ENCODE results near the gene ZBTB20.

The ZBTB20 gene

DNA sequence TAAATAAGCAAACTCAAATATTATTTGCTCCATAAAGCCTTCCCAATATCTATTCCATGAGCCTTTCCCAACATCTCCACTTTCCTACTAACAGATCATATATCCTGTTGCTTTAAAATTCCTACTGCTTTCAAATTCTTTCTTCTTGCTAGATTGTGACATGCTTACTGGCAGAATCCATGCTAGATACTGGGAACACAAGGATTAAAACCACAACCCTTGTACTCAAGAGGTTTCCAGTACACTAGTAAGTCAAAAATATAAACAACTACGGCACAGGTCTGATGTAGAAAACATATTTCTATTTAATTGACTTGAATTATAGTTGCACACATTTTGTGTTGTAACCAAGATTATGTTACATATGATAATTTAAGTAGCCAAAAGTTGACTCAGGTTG, 275.0 kb downstream of the ZBTB20 start:
- peak; percentile 87 for DNase-seq (ENCODE audit: low read depth)

DNA sequence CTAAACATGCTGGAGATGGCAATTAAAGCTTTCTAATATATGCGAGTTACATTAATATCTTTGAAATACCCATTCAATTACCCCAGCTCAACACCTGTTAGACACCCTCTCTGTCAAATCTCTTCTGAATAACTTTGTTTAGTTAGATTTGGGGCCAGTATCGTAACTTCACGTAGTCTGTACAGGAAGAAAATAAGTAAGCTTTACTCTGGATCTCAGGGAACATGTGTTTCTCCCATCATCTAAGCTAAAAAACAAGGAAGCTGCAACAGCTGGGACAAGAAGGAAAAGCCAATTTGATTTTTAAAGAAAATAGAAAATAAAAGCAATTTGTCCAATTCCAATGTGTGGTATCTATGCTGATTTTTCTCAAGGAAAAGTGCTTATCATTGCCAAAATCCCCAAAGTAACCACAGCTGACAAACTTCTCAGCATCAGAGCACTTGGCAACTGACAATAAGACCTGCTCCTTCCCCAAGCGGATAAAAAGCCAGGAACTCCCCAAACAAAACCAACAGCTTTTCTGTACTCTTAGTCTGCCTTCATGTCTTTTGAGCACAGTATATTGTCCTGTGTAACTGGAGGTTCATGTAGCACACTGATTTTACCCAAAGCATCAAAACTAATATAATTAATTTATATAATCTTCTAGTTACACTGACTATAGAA, 279.1 kb downstream of the ZBTB20 start:
- DNase-seq (ENCODE audit: low read depth): no peak

DNA sequence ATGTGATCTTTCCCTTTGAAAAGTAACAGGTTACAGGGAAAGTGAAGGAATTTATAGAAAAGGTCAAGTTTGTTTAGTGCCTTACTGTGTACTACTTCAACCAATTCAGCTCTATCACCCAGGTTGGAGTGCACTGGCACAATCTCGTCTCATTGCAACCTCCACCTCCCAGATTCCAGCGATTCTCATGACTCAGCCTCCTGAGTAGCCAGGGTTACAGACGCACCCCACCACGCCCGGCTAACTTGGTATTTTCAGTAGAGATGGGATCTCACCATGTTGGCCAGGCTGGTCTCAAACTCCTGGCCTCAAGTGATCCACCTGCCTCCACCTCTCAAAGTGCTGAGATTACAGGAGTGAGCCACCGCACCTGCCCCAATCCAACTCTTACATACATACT, 279.7 kb downstream of the ZBTB20 start:
- no peak for DNase-seq (ENCODE audit: low read depth)

DNA sequence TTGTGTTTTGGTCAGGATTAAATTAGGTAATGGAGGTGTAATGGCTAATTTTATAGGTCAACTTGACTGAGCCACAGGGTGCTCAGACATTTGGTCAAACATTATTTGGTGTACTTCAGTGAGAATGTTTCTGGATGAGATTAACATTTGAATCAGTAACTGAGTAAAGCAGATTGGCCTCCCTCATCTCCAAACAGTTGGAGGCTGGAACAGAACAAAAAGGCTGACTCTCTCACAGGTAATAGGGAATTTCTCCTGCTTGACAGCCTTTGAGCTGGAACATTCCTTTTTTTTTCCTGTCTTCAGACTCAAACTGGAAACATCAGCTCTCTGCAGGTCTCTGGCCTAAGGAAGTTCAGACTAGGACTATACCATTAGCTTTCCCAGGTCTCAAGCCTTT, 280.7 kb downstream of the ZBTB20 start:
- DNase-seq (ENCODE audit: low read depth): no peak

DNA sequence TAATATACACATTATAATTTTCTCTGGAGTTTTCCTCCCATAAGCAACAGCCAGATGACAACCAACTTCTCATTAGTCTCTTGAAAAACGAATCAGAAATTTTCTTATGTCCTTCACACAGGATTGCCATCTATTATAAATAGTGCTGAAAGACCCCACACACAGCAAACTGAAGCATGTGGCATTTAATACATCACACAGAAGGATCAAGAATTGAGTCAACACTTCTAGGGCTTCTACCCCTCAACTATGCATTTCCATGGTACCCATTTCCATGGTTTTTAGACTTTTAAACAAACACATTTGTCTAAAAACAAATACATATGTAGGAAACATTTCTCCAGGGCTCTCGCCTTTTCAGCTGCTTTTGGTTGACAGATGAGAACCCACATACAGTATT, 282.1 kb downstream of the ZBTB20 start:
- DNase-seq (ENCODE audit: low read depth): no peak

DNA sequence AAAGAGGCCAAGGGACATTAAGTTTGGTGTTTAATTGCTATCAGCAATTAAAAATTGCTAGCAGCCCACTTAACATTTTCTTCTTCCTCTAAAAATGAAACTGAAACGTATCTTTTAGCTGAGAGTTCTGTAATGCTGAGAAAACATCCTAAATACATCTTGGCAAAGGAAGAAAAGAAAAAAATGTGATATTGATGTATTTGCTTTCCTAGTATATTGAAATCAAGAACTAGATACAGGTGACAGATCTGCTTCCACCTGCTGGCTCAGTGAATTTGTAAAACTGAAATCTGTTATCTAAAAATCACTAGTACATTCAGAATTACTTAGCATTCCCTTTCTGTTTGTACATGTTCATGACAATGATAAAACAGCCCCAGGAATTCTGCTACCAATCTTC, 283.2 kb downstream of the ZBTB20 start:
- DNase-seq (ENCODE audit: low read depth): no peak

DNA sequence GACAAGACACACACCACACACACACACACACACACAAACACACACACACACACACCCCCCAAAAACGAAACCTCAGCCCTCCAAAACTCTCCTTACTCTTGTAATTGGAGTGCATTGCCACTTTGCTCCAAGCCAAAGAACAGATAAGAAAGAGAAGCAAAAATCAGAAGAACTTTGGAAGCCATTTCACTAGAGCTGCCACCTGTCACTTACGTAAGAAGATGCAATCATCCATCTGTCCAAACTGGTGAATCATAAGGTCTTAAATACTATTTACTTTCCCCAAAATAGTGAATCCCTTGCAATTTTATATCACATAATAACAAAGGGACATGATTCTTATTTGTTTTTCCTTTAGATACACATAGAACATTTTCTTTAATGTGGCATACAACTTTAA, 285.4 kb downstream of the ZBTB20 start:
- DNase-seq (ENCODE audit: low read depth): no peak

DNA sequence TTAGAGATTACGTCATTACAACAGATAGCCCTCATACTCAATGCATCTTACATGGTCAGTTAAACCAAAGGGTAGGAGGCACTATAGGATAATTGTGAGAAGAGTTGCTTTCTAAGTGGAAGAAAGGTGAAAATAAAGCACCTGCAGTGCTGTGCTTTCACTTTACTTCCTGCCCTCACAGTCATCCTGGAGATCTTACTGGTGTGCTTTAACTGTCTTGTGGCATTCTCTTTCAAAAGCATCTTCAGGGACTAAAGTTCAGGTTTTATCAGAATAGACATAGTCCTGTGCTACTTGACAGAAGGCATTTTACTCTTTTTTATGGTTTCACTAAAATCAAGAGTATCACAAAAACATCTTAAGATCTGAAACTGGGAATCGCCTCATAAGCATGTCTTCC, 286.6 kb downstream of the ZBTB20 start:
- no peak for DNase-seq (ENCODE audit: low read depth)

DNA sequence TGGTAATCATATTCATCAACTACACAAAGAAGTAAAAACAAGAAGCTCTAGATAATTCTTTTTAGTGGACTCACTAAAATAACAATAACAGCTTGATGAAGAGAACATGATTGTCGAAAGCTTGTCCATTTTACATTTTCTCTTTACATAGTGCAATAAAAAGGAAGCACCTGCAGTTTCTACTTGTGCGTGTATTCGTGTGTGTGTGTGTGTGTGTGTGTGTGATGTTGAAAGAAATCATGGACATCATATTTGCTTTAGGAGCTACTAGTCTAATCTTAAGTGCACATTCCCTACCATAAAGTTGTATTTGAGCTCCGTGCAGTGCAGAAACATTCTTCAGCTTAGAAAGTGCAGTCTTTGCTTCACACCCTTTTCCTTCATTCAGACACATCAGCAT, 288.8 kb downstream of the ZBTB20 start:
- no peak for DNase-seq (ENCODE audit: low read depth)

DNA sequence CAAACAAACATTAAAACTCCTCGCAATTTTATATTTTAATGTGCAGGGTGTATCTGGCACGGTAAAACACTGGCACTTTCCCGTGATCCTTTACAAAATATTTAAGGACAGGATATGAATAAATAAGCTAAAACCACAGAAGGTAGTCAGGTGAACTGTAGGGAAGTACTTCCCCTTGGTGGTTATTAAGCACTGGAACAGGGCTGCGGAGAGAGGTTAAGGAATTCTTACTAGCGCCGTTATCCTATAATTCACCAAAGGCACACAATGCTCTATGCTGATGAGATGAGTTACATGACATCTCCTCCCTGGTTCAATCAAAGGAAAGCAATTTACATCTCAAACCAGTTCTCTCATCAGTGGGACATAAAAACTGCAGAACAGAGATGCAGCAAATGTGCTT, 289.8 kb downstream of the ZBTB20 start:
- no peak for DNase-seq (ENCODE audit: low read depth)

DNA sequence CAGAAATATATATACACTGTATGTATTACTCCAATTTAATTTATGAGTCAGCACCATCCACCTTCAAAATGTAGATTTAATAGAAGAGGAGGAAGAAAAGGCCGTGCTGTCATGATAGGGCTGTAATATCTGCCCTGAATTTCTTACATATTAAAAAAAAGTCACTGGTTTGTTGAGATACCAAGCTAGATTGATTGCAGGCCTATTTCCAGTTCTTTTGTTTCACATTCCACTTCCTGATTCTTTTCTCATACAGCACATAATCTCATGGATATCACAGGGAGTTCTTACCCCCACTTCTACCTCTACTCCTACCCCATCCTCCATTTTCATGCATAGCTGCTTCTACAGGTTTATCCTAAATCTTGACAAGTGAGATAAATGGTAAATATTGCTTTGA, 290.3 kb downstream of the ZBTB20 start:
- DNase-seq (ENCODE audit: low read depth): no peak

DNA sequence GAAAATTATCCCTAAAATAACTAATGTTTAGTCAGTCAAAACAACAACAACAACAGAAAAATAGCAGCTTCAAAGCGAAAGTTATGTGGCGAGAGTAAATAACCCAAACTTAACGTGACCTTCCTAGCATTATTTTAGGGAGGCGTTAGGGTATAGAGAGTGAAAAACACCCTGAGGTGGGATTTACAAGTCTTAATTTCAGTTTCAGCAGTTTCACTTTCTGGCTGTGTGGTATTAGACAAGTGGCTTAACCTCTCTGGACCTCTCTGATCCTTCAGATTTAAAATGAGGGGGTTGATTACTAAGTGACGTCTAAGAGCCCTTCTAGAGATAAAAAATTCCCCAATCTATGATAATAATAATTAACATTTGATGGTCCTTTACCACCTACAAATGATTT, 291.2 kb downstream of the ZBTB20 start:
- DNase-seq (ENCODE audit: low read depth): no peak

DNA sequence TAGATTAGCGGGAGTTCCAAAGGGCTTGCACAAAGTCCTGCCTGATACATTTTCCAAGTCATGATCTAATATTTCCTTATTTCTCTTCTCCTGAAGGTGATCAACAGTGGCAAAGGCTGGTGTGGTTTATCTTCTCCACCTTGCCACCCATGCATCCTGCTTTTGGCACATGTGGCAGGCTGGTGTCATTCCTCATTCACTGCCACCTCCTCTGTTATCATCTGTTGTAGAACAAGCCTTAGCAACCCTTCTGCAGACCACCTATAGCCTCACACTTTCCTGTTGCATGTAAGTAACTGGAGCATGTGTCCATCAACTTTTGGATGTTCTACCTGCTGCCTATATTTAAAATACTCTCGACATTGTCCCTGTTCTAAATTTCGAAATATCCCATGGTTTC, 294.1 kb downstream of the ZBTB20 start:
- no peak for DNase-seq (ENCODE audit: low read depth)

DNA sequence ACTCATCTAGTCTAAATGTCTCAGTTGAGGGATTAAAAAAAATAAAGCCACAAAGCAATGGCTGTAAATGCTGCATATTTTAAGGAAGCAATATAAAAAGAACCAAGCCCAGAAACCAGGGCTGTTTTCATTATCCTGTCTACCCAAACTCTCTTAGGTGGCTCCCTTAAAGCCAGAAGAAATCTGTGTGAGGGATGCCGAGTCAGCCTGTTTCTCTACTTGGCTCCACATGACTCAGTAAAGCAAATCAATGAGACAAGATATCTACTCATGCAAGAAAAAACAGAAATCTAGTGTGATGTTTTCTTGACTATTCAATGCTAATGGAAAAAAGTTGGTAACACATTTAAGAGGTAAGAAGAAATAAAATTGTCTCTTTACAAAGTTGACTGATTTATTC, 296.2 kb downstream of the ZBTB20 start:
- no peak for DNase-seq (ENCODE audit: low read depth)

DNA sequence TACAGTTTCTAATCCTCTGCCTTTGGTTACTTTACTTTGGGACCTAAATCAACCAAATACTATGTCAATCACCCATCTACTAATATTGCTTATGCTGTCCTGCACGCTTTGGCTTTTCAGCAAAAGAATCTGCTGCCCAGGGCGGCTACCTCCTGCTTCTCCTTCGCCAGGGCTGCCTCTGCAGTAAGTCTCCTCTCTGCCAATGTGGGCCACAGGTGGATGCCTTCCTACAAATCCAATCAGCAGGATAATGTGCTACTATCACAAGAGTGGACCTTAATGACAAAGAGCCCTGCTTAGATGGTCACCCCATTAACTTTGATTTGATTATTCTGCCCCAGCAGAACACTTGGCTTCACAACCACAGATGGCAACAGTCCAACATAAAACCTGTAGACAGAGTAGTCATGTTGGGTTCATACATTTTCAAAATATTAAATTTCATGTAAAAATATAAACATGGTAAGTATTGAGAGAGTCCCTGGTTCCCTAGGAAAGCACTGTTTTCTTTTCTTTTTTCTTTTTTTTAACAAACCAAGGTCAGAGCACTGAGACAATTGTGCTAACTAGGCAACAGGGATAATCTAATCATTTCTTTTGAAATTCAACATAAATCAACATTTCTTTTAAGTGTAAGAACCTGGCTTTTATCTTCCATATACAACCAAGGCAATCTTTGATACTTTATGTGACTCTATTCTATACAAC, 298.3 kb downstream of the ZBTB20 start:
- no peak for DNase-seq (ENCODE audit: low read depth)

DNA sequence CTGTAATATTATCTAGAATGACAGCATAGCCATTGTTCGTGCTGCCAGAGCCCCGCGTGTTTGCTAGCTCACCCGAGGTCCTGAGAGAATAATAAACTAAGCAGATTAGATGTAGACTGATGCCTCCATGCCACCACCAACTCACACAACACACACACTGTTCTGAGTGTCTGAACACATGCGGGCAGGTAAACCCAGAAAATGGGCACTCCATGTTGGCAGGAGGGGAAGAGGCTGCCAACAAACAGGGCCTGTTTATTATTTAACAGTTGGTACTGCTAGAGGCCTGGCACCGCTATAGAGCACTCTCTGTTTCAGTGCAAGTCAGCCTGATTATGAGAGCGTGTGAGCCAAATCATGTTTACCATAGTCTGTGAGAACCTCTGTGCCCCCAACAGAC, 299.0 kb downstream of the ZBTB20 start:
- no peak for DNase-seq (ENCODE audit: low read depth)

DNA sequence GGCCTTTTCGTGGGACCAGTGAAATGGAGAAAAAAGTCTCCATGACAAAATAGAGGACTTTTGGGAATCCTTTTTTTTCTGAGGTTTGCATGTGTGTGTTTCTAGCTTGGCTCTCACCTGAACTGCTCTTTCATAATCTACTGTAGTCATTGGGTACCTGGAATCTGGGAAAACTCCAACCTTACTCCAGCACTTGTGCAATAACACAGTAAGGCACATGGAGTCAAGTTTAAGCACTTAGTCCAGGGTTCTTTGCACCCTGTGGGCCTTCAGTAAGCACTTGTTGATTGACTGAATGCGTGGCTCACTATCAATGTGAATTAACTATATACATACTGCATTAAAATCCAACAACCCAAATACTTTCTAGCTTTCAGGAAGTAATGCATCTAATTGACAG, 299.5 kb downstream of the ZBTB20 start:
- no peak for DNase-seq (ENCODE audit: low read depth)

DNA sequence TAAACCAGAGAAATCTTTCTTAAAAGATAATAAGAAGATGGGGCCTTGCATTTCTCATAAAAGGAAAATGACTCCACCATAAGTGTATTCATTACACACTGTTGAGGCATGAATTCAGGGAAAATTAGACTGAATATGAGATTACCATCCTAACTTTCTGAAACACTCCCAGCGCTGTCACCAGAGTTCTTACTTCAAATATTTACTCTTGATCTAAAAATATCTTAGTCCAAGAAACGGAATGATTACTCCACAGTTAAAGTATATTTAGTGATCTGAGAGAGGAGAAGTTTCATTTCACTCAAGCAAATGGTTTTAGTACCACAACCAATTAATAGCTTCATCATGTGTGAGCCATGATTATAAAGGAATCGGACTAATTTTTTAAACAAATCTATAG, 300.3 kb downstream of the ZBTB20 start:
- no peak for DNase-seq (ENCODE audit: low read depth)

DNA sequence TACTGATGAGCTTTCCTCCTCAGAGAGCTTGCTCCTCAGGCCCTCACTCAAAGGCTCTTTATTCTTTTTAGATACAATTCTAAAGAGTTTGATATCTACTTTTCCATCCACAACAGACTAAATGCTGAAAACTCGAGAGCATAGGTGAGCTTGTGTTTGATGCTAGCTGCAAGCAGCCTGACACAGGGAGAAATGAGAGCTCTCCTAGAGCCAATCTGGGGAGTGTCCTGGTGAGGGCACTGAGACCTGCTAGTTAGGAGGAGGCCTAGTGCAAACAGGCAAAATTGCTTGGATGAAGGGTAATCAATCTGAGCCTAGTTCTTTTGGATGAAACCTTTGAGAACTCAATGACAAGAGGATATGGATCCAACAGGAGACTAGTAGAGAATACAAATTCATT, 300.8 kb downstream of the ZBTB20 start:
- DNase-seq (ENCODE audit: low read depth): no peak

DNA sequence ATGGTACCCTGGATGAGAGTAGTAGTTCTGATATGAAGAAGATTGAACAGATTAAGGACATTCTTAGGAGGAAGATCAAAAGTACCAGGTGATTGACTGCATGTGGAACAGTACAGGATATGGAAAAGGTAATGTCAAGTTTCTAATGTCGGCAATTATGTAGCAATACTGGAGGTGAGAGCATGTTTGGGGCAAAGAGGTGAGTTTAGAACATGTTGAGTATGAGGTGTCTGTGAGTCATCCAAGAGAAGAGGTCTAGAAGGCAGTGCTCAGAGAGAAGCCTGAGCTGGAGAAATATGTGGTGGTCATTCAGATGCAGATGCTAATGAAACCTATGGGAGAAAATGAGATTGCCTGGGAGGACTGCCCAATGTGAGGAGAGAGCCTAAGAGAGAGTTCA, 305.6 kb downstream of the ZBTB20 start:
- no peak for DNase-seq (ENCODE audit: low read depth)

DNA sequence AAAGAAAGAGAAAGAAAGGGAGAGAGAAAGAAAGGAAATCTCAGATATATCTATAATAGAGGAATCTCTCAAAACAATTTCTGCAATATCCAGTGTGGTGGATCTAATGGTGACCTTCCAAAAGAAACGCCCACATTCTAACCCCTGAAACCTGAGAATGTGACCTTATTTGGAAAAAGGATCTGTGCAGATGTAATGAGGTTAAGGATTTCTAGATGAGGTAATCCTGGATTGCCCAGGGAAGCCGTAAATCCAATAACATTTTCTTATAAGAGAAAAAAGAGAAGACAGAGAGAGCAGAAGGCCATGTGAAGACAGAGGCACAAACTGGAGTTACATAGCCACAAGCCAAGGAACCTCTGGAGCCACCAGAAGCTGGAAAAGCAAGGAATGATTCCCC, 307.6 kb downstream of the ZBTB20 start:
- DNase-seq (ENCODE audit: low read depth): no peak

DNA sequence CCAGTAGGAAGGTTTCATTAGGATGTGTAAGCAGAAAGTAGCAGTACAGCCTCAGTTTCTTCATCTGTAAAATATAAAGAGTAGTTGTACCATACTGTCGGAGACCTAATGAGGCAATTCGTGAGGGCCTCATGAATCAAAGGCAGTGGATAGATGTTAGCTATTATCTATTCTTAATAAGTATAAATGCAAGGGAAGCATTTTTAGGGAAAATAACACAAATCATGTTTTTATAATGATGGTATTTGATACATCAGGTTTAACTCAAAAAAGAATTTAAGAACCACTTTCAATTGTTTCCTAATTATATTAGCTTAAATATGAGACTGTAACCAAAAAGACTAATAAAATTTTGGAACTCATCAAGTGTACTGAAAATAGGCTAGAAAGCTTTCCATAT, 309.1 kb downstream of the ZBTB20 start:
- DNase-seq (ENCODE audit: low read depth): no peak

DNA sequence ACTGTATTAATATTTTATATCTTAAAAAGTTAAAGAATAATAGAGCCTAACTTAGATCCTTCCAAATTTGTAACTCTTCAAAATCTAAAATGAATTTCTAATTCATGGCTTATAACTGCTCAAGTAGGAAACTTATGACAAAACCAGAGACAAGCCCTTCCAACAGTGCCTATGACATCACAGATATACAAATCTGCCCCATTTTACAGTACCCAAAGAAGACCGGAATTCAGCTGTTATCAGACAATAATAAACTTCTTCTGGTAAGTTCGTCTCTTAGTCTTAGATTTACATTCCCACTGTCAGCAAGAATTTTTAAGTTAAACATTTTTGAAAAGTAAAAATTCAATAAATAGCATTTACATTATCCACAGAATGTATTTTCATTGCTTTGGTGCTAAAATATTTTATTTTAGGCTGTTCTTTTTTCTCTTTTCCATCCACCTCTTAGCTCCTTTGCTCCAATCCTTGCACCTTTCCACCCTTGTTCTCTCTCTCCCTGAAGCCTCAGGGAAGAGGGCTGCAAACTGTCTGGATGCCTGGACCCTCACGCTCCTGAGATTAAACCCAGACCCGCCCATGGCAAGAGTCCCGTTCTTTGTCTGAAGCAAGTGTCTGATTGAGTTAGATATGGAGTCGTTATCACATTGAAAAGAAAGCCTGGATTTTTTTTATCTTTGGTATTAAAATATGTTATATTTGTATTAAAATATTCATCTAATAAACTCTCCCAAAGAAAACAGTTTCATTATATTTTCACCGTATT, 312.7 kb downstream of the ZBTB20 start:
- no peak for DNase-seq (ENCODE audit: low read depth)

All from fibroblast of gingiva (primary cell).